Skeletal muscle satellite cell (primary cell): ENCODE data around the gene MICAL3.

Experiments used
- H3K27me3 ChIP-seq: 2 replicates; pipeline ENCODE4 v1.7.0; 2013; ENCODE audit warnings: low read length; ENCODE audit not compliant: control insufficient read depth, insufficient read depth
- H3K36me3 ChIP-seq: 2 replicates; pipeline ENCODE4 v1.7.0; 2013; ENCODE audit warnings: mild to moderate bottlenecking, control low read depth, low read length; ENCODE audit not compliant: insufficient read depth
- H3K4me1 ChIP-seq: 2 replicates; pipeline ENCODE4 v1.7.0; 2013; ENCODE audit warnings: low read length; ENCODE audit not compliant: control insufficient read depth, insufficient read depth
- H3K4me2 ChIP-seq: 2 replicates; pipeline ENCODE4 v1.7.0; 2013; ENCODE audit warnings: mild to moderate bottlenecking, low read length
- H3K4me3 ChIP-seq: 2 replicates; pipeline ENCODE4 v1.7.0; 2013; ENCODE audit warnings: low read length
- H3K9ac ChIP-seq: 2 replicates; pipeline ENCODE4 v1.7.0; 2013; ENCODE audit warnings: mild to moderate bottlenecking, low read depth, low read length, moderate library complexity
- H3K9me3 ChIP-seq: replicated peaks from 2 replicates; pipeline ENCODE4 v1.7.0; 2013; ENCODE audit warnings: mild to moderate bottlenecking, control low read depth, low read length

Gene MICAL3

GRCh38 chr22:17921871-17922821 lies 102.2 kb downstream of the MICAL3 start:
- no peaks in the 10 kb centered on the region for H3K27me3 ChIP-seq
- no peaks in the 10 kb centered on the region for H3K36me3 ChIP-seq
- H3K9me3 ChIP-seq: no peaks in the 10 kb centered on the region
- H3K9ac ChIP-seq: no peak overlapping the region
- H3K4me2 ChIP-seq: peak overlapping the region; percentile 57
- H3K4me3 ChIP-seq: peak overlapping the region; percentile 25
- peaks cover 32% of the 10 kb centered on the region for H3K4me1 ChIP-seq

GRCh38 chr22:17920992-17921650 lies 103.2 kb downstream of the MICAL3 start:
- Histone ChIP-seq H3K27me3 (no peaks in the 10 kb centered on the region), H3K4me2 (no peak overlapping the region), H3K9me3 (no peaks in the 10 kb centered on the region), H3K9ac (no peak overlapping the region), H3K4me3 (no peak overlapping the region), H3K36me3 (no peaks in the 10 kb centered on the region), H3K4me1 (peaks cover 32% of the 10 kb centered on the region)

DNA sequence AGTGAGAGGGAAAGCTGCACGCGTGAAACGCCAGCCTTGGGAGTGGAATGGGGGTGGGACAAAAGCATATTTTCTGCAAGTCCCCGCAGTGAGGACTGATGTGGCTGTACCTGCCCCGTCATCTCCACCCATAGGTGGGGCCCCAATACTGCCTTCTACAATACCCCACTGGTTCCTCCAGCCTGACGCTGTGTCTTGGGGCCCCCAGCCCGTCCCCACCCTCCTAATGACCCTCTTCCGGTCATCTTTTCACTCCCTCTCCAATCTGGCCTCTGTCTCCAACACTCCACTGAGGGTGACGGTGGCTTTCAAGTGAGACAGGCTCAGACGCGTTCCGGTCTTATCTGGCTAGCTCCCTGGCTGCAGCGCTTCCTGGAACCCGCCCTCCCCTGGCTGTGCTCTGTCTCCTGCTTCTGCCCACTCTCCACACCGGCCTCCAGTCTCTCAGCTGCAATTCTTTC lies 104.2 kb downstream of the MICAL3 start:
- H3K4me2 ChIP-seq: no peak overlapping the region
- H3K9ac ChIP-seq: no peak overlapping the region
- H3K9me3 ChIP-seq: no peaks in the 10 kb centered on the region
- no peaks in the 10 kb centered on the region for H3K36me3 ChIP-seq
- no peaks in the 10 kb centered on the region for H3K27me3 ChIP-seq
- H3K4me3 ChIP-seq: no peak overlapping the region
- H3K4me1 ChIP-seq: peaks cover 32% of the 10 kb centered on the region

- H3K4me2 ChIP-seq: no peak overlapping the region
- H3K9ac ChIP-seq: no peak overlapping the region
- H3K4me3 ChIP-seq: no peak overlapping the region
- H3K27me3 ChIP-seq: no peaks in the 10 kb centered on the region
- H3K4me1 ChIP-seq: peaks cover 28% of the 10 kb centered on the region
- H3K36me3 ChIP-seq: no peaks in the 10 kb centered on the region
- H3K9me3 ChIP-seq: no peaks in the 10 kb centered on the region
Observed at GRCh38 chr22:17919276-17920144, 104.9 kb downstream of the MICAL3 start.

GRCh38 chr22:17918840-17919239 lies 105.5 kb downstream of the MICAL3 start:
- no peaks in the 10 kb centered on the region for H3K36me3 ChIP-seq
- H3K4me2 ChIP-seq: no peak overlapping the region
- H3K9ac ChIP-seq: no peak overlapping the region
- H3K9me3 ChIP-seq: no peaks in the 10 kb centered on the region
- peaks cover 26% of the 10 kb centered on the region for H3K4me1 ChIP-seq
- no peak overlapping the region for H3K4me3 ChIP-seq
- H3K27me3 ChIP-seq: no peaks in the 10 kb centered on the region

- no peaks in the 10 kb centered on the region for H3K36me3 ChIP-seq
- no peaks in the 10 kb centered on the region for H3K27me3 ChIP-seq
- no peak overlapping the region for H3K9ac ChIP-seq
- no peak overlapping the region for H3K4me3 ChIP-seq
- no peak overlapping the region for H3K4me2 ChIP-seq
- peaks cover 22% of the 10 kb centered on the region for H3K4me1 ChIP-seq
- H3K9me3 ChIP-seq: no peaks in the 10 kb centered on the region
Observed at GRCh38 chr22:17917490-17917983, 106.8 kb downstream of the MICAL3 start.

GRCh38 chr22:17916226-17916889 lies 108.0 kb downstream of the MICAL3 start:
- Histone ChIP-seq H3K4me2 (no peak overlapping the region), H3K27me3 (no peaks in the 10 kb centered on the region), H3K4me3 (no peak overlapping the region), H3K9me3 (no peaks in the 10 kb centered on the region), H3K9ac (no peak overlapping the region), H3K36me3 (no peaks in the 10 kb centered on the region), H3K4me1 (peaks cover 21% of the 10 kb centered on the region)

GRCh38 chr22:17915676-17916075 lies 108.7 kb downstream of the MICAL3 start:
- Histone ChIP-seq H3K9me3 (no peaks in the 10 kb centered on the region), H3K27me3 (no peaks in the 10 kb centered on the region), H3K4me1 (peaks cover 28% of the 10 kb centered on the region), H3K9ac (no peak overlapping the region), H3K4me2 (no peak overlapping the region), H3K36me3 (no peaks in the 10 kb centered on the region), H3K4me3 (no peak overlapping the region)

- Histone ChIP-seq H3K4me1 (peaks cover 32% of the 10 kb centered on the region), H3K27me3 (no peaks in the 10 kb centered on the region), H3K4me3 (no peak overlapping the region), H3K9ac (no peak overlapping the region), H3K4me2 (no peak overlapping the region), H3K36me3 (no peaks in the 10 kb centered on the region), H3K9me3 (no peaks in the 10 kb centered on the region)
Observed at GRCh38 chr22:17915188-17915587, 109.2 kb downstream of the MICAL3 start.

- no peaks in the 10 kb centered on the region for H3K9me3 ChIP-seq
- no peaks in the 10 kb centered on the region for H3K27me3 ChIP-seq
- no peak overlapping the region for H3K4me2 ChIP-seq
- no peak overlapping the region for H3K9ac ChIP-seq
- peaks cover 40% of the 10 kb centered on the region for H3K4me1 ChIP-seq
- H3K36me3 ChIP-seq: no peaks in the 10 kb centered on the region
- H3K4me3 ChIP-seq: no peak overlapping the region
Observed at GRCh38 chr22:17914474-17914873, 109.9 kb downstream of the MICAL3 start.
